Caco-2 (cell line): ENCODE data around the gene HMCN1. TPM values are rescaled to one million over a fixed set of nuclear protein-coding genes. Genes with fewer than 3 reads are reported as not detected.

Source experiments
- BruUV-seq: library from RNA; stranded (reverse); fragments of 400-500 nt; replicated peaks from 2 replicates; lab custom pipeline; 2021; lab: Mats Ljungman, UMichigan
- CTCF ChIA-PET: fragments of 300-600 bp; sonication (Branson Sonifier 250); formaldehyde crosslinking; loops from one replicate; lab custom pipeline; 2022; ENCODE audit warnings: antibody characterized with exemption; lab: Charles Lee
- POLR2A ChIA-PET: fragments of 300-600 bp; sonication (Branson Sonifier 250); formaldehyde crosslinking; loops from one replicate; lab custom pipeline; 2022; ENCODE audit warnings: antibody characterized with exemption; lab: Charles Lee
- DNase-seq, 2 experiments: peaks; one replicate each; pipeline versions ENCODE4 v3.0.0 to v3.0.0-alpha.2; 2020 to 2022
- H3K27me3 ChIP-seq: replicated peaks from 2 replicates; pipeline ENCODE4 v1.6.0; 2011; ENCODE audit warnings: low read length; ENCODE audit not compliant: control insufficient read depth, insufficient read depth
- H3K36me3 ChIP-seq: 2 replicates; pipeline ENCODE4 v1.5.1; 2011; ENCODE audit warnings: low read length; ENCODE audit not compliant: control insufficient read depth, insufficient read depth
- H3K4me1 ChIP-seq: fragments of 250-450 bp; sonication (Bioruptor Pico); 2 replicates; pipeline ENCODE4 v1.5.1; 2020; ENCODE audit warnings: mild to moderate bottlenecking
- H3K4me3 ChIP-seq: 2 replicates; pipeline ENCODE4 v1.5.1; 2011; ENCODE audit warnings: low read depth, mild to moderate bottlenecking, control low read depth, low read length
- H3K9me3 ChIP-seq: fragments of 250-450 bp; sonication (Bioruptor Pico); 2 replicates; pipeline ENCODE4 v1.5.1; 2020; ENCODE audit warnings: mild to moderate bottlenecking, moderate library complexity
- H3K27ac Mint-ChIP-seq: one replicate; pipeline ENCODE4 v1.8.0; 2022; ENCODE audit warnings: mixed read lengths; ENCODE audit not compliant: unreplicated experiment
- H3K27me3 Mint-ChIP-seq: one replicate; pipeline ENCODE4 v1.8.0; 2022; ENCODE audit warnings: mixed read lengths; ENCODE audit not compliant: insufficient read depth, unreplicated experiment
- H3K36me3 Mint-ChIP-seq: one replicate; pipeline ENCODE4 v1.8.0; 2022; ENCODE audit warnings: mild to moderate bottlenecking, mixed read lengths; ENCODE audit not compliant: insufficient read depth, unreplicated experiment
- H3K4me1 Mint-ChIP-seq: one replicate; pipeline ENCODE4 v1.8.0; 2022; ENCODE audit warnings: low read depth, mixed read lengths; ENCODE audit not compliant: unreplicated experiment
- H3K4me3 Mint-ChIP-seq: one replicate; pipeline ENCODE4 v1.8.0; 2022; ENCODE audit warnings: mild to moderate bottlenecking, moderate library complexity, mixed read lengths; ENCODE audit not compliant: unreplicated experiment
- H3K9me3 Mint-ChIP-seq: one replicate; pipeline ENCODE4 v1.8.0; 2022; ENCODE audit warnings: mixed read lengths; ENCODE audit not compliant: unreplicated experiment
- CTCF ChIP-seq, 2 experiments: fragments of 200-600 bp in 1 of 2; IDR thresholded peaks; 1 replicate in 1 of 2; 2 replicates in 1 of 2; pipeline versions ENCODE4 v1.5.1 to v1.8.0; 2011 to 2022; ENCODE audit warnings: antibody characterized with exemption in 1 of 2, control low read depth in 1 of 2, inconsistent platforms in 1 of 2, low read depth in 1 of 2, low read length in 1 of 2, mild to moderate bottlenecking in 1 of 2, moderate library complexity in 1 of 2; ENCODE audit not compliant: insufficient read depth in 1 of 2, severe bottlenecking in 1 of 2, unreplicated experiment in 1 of 2
- intact Hi-C: fragments of 100-400 bp; cut with micrococcal nuclease; formaldehyde crosslinking; loops from one replicate; pipeline ENCODE4 v1.10.0; 2022; ENCODE audit not compliant: unreplicated experiment
- total RNA-seq: library from RNA; stranded (reverse); gene quantifications from 2 replicates; pipeline ENCODE4 v1.2.3, GENCODE V29; 2022

The HMCN1 gene
- total RNA-seq, 1 experiment from 2014 or later, result 0.02 TPM

GRCh38 chr1:186188004-186188539 is 453.9 kb downstream of the HMCN1 start:
- DNase-seq, result no peak
- POLR2A ChIA-PET, result no interaction called here

GRCh38 chr1:186188736-186189135 is 454.5 kb downstream of the HMCN1 start:
- no peak for DNase-seq
- H3K27me3 Mint-ChIP-seq, result peaks cover 3% of the 10 kb centered on the region
- BruUV-seq, result no TSS peak
- H3K36me3 Mint-ChIP-seq, result no peaks in the 10 kb centered on the region
- CTCF ChIA-PET, result no interaction called here
- H3K27ac Mint-ChIP-seq, result no peak overlapping the region
- POLR2A ChIA-PET, result no interaction called here
- TF ChIP-seq CTCF (IDR thresholded peaks at IDR 0.05; ENCODE audit: insufficient read depth in 1 of 2, low read depth in 1 of 2, low read length in 1 of 2, severe bottlenecking in 1 of 2, unreplicated experiment in 1 of 2), result no peak
- H3K4me1 ChIP-seq, result no peaks in the 10 kb centered on the region
- H3K9me3 Mint-ChIP-seq, result no peaks in the 10 kb centered on the region
- H3K27me3 ChIP-seq, result no peaks in the 10 kb centered on the region
- H3K4me3 Mint-ChIP-seq, result no peak overlapping the region
- H3K4me1 Mint-ChIP-seq, result no peaks in the 10 kb centered on the region
- intact Hi-C loops, result no loop called here
- H3K4me3 ChIP-seq, result no peak overlapping the region
- no peaks in the 10 kb centered on the region for H3K9me3 ChIP-seq
- no peaks in the 10 kb centered on the region for H3K36me3 ChIP-seq

More at GRCh38 chr1:186188004-186188539, 453.9 kb downstream of the HMCN1 start:
- H3K9me3 ChIP-seq, result no peaks in the 10 kb centered on the region
- no peaks in the 10 kb centered on the region for H3K4me1 ChIP-seq
- no peaks in the 10 kb centered on the region for H3K4me1 Mint-ChIP-seq
- no peak for TF ChIP-seq CTCF (IDR thresholded peaks at IDR 0.05; ENCODE audit: insufficient read depth in 1 of 2, low read depth in 1 of 2, low read length in 1 of 2, severe bottlenecking in 1 of 2, unreplicated experiment in 1 of 2)
- H3K27ac Mint-ChIP-seq, result no peak overlapping the region
- no peak overlapping the region for H3K4me3 ChIP-seq
- H3K9me3 Mint-ChIP-seq, result no peaks in the 10 kb centered on the region
- peaks cover 3% of the 10 kb centered on the region for H3K27me3 Mint-ChIP-seq
- H3K36me3 Mint-ChIP-seq, result no peaks in the 10 kb centered on the region
- H3K27me3 ChIP-seq, result no peaks in the 10 kb centered on the region
- no TSS peak for BruUV-seq
- intact Hi-C loops, result no loop called here
- no peak overlapping the region for H3K4me3 Mint-ChIP-seq
- no peaks in the 10 kb centered on the region for H3K36me3 ChIP-seq
- CTCF ChIA-PET, result no interaction called here

- Mint-ChIP-seq H3K4me1 (no peaks in the 10 kb centered on the region), H3K27me3 (peaks cover 3% of the 10 kb centered on the region), H3K36me3 (no peaks in the 10 kb centered on the region), H3K4me3 (no peak overlapping the region), H3K9me3 (no peaks in the 10 kb centered on the region), H3K27ac (no peak overlapping the region)
- H3K36me3 ChIP-seq, result no peaks in the 10 kb centered on the region
- DNase-seq, result no peak
- ChIA-PET POLR2A (no interaction called here), CTCF (no interaction called here)
- H3K4me1 ChIP-seq, result no peaks in the 10 kb centered on the region
- intact Hi-C loops, result no loop called here
- no peak overlapping the region for H3K4me3 ChIP-seq
- BruUV-seq, result no TSS peak
- TF ChIP-seq CTCF (IDR thresholded peaks at IDR 0.05; ENCODE audit: insufficient read depth in 1 of 2, low read depth in 1 of 2, low read length in 1 of 2, severe bottlenecking in 1 of 2, unreplicated experiment in 1 of 2), result no peak
- no peaks in the 10 kb centered on the region for H3K9me3 ChIP-seq
- no peaks in the 10 kb centered on the region for H3K27me3 ChIP-seq
Observed at GRCh38 chr1:186189156-186189555, 455.0 kb downstream of the HMCN1 start.
